ENCODE results near the gene ACTL7B.

The ACTL7B gene

DNA sequence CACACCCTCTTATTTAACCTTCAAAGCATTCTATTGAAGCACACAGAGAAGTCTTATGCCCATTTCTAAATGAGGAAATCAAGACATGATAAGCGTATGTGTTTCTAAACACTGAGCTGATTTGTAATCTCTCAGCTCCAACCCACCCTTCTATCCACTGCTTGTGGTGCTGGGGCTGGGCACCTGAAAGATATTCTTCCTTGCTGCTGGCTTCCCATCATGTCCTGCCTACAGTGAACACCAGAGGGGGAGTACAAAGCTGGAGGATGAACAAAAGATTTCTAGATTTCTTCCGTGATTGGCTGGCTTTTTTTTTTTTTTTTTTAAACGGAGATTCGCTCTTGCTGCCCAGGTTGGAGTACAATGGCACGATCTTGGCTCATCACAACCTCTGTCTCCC, 20.6 kb upstream of the ACTL7B start:
- peaks cover 0 to 5% (median 0%) of the 10 kb centered on the region in 3 donors for H3K9me3 ChIP-seq
- H3K36me3 ChIP-seq = peaks cover 87 to 98% (median 96%) of the 10 kb centered on the region in 3 donors
- no peak overlapping the region for H3K4me3 ChIP-seq
- intact Hi-C loops (cut with DNase I; ENCODE audit: low total_unique reads) = no loop called here
- no peaks in the 10 kb centered on the region for H3K4me1 ChIP-seq
- DNase-seq = no peak
- no peaks in the 10 kb centered on the region for H3K27me3 ChIP-seq
- TF ChIP-seq, protein P1, sequence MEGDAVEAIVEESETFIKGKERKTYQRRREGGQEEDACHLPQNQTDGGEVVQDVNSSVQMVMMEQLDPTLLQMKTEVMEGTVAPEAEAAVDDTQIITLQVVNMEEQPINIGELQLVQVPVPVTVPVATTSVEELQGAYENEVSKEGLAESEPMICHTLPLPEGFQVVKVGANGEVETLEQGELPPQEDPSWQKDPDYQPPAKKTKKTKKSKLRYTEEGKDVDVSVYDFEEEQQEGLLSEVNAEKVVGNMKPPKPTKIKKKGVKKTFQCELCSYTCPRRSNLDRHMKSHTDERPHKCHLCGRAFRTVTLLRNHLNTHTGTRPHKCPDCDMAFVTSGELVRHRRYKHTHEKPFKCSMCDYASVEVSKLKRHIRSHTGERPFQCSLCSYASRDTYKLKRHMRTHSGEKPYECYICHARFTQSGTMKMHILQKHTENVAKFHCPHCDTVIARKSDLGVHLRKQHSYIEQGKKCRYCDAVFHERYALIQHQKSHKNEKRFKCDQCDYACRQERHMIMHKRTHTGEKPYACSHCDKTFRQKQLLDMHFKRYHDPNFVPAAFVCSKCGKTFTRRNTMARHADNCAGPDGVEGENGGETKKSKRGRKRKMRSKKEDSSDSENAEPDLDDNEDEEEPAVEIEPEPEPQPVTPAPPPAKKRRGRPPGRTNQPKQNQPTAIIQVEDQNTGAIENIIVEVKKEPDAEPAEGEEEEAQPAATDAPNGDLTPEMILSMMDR (IDR thresholded peaks at IDR 0.05) = no peak
- no peak overlapping the region for H3K27ac ChIP-seq

DNA sequence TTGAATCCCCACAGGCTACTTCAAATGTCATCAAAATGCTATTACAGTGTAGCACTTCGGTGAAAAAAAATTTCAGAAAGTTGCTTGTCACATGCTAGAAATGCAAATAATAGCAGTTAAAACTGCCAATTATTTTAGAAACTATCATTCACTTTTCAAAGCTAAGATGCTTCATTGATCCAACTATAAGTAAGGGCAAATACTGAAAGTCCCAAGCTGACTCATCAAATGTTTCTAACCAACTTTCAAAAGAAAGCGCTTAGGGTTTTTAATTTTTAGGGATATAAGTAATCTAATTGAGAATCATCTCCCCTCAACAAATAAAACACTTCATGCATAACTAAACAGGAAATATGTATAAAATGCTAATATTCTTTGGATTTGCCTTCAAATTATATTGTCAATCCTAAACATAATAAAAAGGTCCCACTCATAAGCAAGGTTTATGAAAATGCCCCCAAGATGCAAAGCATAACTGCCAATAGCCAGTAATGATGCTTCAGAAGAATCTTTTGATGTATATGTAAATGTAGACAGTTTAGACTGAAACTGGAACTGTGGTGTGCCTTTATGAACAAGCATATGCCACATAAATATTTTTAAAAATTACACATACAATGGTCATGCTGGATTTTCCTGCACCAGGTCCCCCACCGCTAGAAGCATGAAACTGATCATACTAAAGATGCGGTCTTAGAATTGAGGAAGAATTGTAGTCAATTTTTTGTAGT, 18.4 kb upstream of the ACTL7B start:
- no peaks in the 10 kb centered on the region for H3K4me1 ChIP-seq
- peaks cover 0 to 5% (median 0%) of the 10 kb centered on the region in 3 donors for H3K9me3 ChIP-seq
- TF ChIP-seq, protein P1 (IDR thresholded peaks at IDR 0.05) = no peak
- DNase-seq = no peak
- no peak overlapping the region for H3K4me3 ChIP-seq
- H3K36me3 ChIP-seq = peaks cover 87 to 96% (median 87%) of the 10 kb centered on the region in 3 donors
- intact Hi-C loops (cut with DNase I; ENCODE audit: low total_unique reads) = no loop called here
- H3K27ac ChIP-seq = no peak overlapping the region
- H3K27me3 ChIP-seq = no peaks in the 10 kb centered on the region

DNA sequence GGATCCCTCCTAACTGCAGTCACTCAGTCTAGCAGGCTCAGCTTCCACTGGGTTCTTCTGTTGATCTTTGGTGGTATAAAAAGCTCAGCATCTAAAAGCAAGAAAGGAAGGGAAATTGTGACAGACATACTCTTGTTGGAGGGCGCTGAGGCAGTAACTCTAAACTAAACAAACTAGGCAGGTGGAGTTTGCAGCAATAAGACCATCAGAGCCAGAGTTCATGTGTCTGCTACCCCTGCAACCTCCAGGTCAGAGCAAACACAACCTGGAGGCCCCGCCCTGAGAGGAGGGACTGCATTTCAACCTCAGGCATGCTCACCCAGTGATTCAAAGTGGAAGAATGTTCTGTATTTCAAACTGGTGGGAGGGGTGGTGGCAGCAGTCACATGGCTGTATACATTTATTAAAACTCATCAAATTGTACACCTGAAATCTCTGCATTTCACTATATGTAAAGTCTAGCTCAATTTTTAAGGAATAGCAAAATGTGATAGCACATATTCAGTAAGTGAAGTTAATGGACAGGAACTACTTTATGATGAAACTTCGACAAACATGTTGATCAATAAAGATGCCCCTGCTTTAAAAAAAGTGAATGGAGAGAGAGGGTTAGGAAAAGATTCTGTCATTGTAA, 13.4 kb upstream of the ACTL7B start:
- Histone ChIP-seq H3K36me3 (peaks cover 54 to 67% (median 64%) of the 10 kb centered on the region in 3 donors), H3K27ac (no peak overlapping the region), H3K4me3 (no peak overlapping the region), H3K4me1 (no peaks in the 10 kb centered on the region), H3K27me3 (no peaks in the 10 kb centered on the region), H3K9me3 (peaks cover 0 to 5% (median 0%) of the 10 kb centered on the region in 3 donors)
- intact Hi-C loops (cut with DNase I; ENCODE audit: low total_unique reads) = no loop called here
- no peak for DNase-seq
- TF ChIP-seq, protein P1 (IDR thresholded peaks at IDR 0.05) = no peak

DNA sequence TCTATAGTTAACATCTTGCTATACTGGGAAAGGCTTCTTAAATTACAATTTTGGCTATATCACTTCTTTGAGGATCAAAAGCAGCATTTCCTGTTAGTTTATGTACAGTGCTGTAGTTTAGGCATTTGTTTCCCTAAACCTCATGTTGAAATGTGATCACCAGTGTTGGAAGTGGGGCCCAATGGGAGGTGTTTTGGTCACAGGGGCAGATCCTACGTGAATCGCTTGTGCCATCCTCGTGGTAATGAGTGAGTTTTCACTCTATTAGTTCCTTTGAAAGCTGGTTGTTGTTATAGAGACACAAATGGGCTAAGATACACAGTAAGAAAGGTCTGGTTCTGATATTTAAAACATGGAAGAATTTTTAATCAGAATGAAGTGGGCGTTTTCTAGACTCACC, 12.0 kb upstream of the ACTL7B start:
- intact Hi-C loops (cut with DNase I; ENCODE audit: low total_unique reads) = no loop called here
- H3K4me1 ChIP-seq = no peaks in the 10 kb centered on the region
- TF ChIP-seq, protein P1 (IDR thresholded peaks at IDR 0.05) = no peak
- no peak for DNase-seq
- peaks cover 0 to 5% (median 0%) of the 10 kb centered on the region in 3 donors for H3K9me3 ChIP-seq
- H3K36me3 ChIP-seq = peaks cover 40 to 53% (median 50%) of the 10 kb centered on the region in 3 donors
- H3K27me3 ChIP-seq = no peaks in the 10 kb centered on the region
- H3K4me3 ChIP-seq = no peak overlapping the region
- no peak overlapping the region for H3K27ac ChIP-seq

DNA sequence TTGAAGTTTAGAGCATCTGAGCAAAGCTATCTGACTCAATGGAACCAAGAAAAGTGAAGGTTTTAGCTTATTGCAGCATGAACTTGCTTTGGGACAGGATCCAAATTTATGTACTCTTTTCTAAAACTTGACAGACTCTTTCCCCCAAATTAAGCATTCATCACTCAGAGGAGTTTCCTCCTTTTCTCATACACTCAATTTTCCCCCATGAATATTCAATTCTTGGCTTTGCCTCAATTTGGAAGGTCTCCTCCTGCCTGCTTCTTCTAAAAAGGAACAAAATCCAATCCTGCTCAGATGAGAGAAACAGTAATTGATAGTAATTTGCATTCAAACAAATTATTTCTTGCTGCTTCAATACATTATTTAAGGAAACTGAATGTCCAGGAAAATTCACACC, 11.3 kb upstream of the ACTL7B start:
- Histone ChIP-seq H3K36me3 (peaks cover 33 to 48% (median 45%) of the 10 kb centered on the region in 3 donors), H3K9me3 (peaks cover 0 to 5% (median 0%) of the 10 kb centered on the region in 3 donors), H3K4me3 (no peak overlapping the region), H3K4me1 (no peaks in the 10 kb centered on the region), H3K27ac (no peak overlapping the region), H3K27me3 (no peaks in the 10 kb centered on the region)
- intact Hi-C loops (cut with DNase I; ENCODE audit: low total_unique reads) = no loop called here
- TF ChIP-seq, protein P1 (IDR thresholded peaks at IDR 0.05) = no peak
- DNase-seq = no peak

Data from tibial artery (tissue), 4 donors.